GM12801 (cell line): ENCODE measurements around the gene TSHZ3.

Source experiments
- TF ChIP-seq, protein P1 (sequence below): IDR thresholded peaks from one replicate; pipeline ENCODE4 v1.5.1; 2011; ENCODE audit warnings: control low read depth; ENCODE audit not compliant: insufficient read length; ENCODE audit errors: extremely low read depth

Gene TSHZ3

GRCh38 chr19:31326329-31327028 is 22.8 kb downstream of the TSHZ3 start:
- TF ChIP-seq, protein P1, sequence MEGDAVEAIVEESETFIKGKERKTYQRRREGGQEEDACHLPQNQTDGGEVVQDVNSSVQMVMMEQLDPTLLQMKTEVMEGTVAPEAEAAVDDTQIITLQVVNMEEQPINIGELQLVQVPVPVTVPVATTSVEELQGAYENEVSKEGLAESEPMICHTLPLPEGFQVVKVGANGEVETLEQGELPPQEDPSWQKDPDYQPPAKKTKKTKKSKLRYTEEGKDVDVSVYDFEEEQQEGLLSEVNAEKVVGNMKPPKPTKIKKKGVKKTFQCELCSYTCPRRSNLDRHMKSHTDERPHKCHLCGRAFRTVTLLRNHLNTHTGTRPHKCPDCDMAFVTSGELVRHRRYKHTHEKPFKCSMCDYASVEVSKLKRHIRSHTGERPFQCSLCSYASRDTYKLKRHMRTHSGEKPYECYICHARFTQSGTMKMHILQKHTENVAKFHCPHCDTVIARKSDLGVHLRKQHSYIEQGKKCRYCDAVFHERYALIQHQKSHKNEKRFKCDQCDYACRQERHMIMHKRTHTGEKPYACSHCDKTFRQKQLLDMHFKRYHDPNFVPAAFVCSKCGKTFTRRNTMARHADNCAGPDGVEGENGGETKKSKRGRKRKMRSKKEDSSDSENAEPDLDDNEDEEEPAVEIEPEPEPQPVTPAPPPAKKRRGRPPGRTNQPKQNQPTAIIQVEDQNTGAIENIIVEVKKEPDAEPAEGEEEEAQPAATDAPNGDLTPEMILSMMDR: no peak

GRCh38 chr19:31325342-31325741 is 23.9 kb downstream of the TSHZ3 start:
- TF ChIP-seq, protein P1: no peak

GRCh38 chr19:31319465-31319864 is 29.8 kb downstream of the TSHZ3 start:
- TF ChIP-seq, protein P1: no peak

DNA sequence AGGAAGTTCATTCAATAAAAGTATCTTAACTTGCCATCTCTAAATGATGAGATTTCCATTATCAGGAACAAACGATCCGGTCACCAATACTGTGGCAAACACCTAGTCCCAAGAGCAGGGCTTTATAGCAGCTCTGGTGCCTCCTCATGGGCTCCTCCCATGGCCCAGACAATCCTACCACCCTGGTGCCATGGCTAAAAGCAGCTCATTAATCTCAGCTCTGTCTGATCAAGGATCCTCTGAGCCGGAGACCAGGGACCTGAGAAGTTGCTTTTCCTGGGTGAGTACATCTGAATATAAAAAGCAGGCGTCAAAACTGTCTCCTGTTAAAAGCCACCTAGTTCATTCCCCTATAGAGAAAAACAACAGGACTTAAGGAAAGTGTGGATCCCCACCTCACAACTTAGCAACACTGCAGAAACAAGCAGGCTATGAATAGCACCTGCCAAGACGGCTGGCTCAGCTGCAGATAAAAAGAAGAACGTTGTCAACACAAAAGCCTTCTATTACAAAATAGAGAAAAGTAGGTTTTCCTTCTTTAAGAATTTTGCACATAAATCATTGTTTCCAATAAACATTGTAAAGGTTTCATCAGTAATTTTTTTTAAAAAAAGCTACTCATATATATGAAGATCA is 30.3 kb downstream of the TSHZ3 start:
- TF ChIP-seq, protein P1: no peak

- TF ChIP-seq, protein P1: no peak
Measured at GRCh38 chr19:31317570-31317969, 31.7 kb downstream of the TSHZ3 start.

DNA sequence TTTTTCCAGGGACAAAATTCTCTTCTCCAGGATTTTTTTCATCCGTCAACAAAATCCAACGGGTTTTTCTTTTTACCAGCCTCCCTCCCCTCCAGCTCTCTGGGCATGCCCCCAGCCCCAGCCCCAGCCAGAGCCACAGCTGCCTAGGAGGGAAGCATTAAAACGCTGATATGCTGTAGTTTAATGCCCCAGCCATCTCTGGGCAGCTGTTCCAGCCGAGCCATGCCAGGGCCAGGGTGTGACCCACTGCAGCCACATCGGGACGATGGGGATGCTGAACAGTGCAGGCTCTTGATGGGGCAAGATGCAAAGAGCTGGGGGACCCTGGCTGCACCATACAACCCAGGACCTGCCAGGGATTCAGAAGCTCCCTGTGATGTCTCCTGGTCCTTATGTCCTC is 32.1 kb downstream of the TSHZ3 start:
- TF ChIP-seq, protein P1: no peak

DNA sequence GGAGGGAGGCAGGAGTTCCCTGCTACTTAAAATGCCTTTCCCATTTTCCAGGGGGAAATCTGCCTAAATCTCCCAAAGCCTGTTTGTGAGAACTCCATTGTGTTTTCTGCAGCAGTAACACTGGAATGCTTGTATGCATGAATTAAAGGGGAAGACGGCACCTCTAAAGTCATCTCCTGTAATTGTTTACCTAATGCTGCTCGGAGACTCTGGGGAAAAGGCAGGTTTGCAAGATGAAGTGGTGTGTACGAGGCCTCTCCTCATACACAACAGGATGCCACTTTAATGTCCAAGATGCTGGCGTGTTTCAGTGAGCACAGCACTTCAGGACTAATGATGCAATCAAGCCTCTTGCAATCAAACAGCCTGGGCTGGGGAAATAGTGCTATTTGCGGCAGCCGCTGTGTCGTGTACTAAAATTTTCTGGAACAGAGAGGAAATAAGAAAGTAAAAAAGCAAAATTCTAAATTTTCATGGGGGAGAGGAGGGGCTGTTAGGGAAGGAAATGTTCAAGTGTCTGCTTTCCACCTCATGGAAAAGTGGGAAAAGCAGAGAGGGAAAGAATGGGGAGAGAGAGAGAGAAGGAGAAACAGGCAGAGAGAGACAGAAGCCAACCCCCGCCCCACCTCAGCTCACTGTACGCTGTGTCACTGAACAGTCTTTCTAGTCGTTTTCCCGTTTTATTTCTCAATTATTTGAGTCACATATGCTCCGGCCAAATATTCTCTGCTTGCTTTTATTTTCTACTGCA is 32.9 kb downstream of the TSHZ3 start:
- TF ChIP-seq, protein P1: no peak
